Keratinocyte (primary cell): ENCODE results near the gene PAH. TPM values are rescaled to one million over a fixed set of nuclear protein-coding genes. Genes with fewer than 3 reads are reported as not detected.

Source experiments
- DNase-seq: peaks from one replicate; pipeline ENCODE4 v3.0.0-alpha.2; 2011; ENCODE audit warnings: low read depth, missing footprints, low spot score
- FAIRE-seq: peaks from 2 replicates; lab custom pipeline; 2011; peaks lifted over from hg19 to GRCh38; lab: Jason Lieb, UNC
- H2AFZ ChIP-seq: 2 replicates; pipeline ENCODE4 v1.6.0; 2012; ENCODE audit warnings: low read length, control low read depth, inconsistent platforms; ENCODE audit not compliant: control insufficient read depth
- H3K27ac ChIP-seq: 2 replicates; pipeline ENCODE4 v1.5.1; 2011; ENCODE audit warnings: low read length; ENCODE audit not compliant: control insufficient read depth, insufficient read depth
- H3K27me3 ChIP-seq: 3 replicates; pipeline ENCODE4 v1.6.0; 2011; ENCODE audit warnings: low read length; ENCODE audit not compliant: control insufficient read depth, insufficient read depth; ENCODE audit errors: extremely low read depth
- H3K36me3 ChIP-seq, 2 experiments: 2 replicates in 1 of 2; 3 replicates in 1 of 2; pipeline ENCODE4 v1.5.1; 2011; ENCODE audit warnings: low read length in 2 of 2, mild to moderate bottlenecking in 1 of 2; ENCODE audit not compliant: control insufficient read depth in 2 of 2, insufficient read depth in 2 of 2; ENCODE audit errors: extremely low read depth in 1 of 2
- H3K4me1 ChIP-seq: 3 replicates; pipeline ENCODE4 v1.5.1; 2011; ENCODE audit warnings: low read length; ENCODE audit not compliant: control insufficient read depth, insufficient read depth; ENCODE audit errors: extremely low read depth
- H3K4me2 ChIP-seq: 3 replicates; pipeline ENCODE4 v1.6.0; 2011; ENCODE audit warnings: low read depth, low read length; ENCODE audit not compliant: control insufficient read depth, insufficient read depth; ENCODE audit errors: extremely low read depth
- H3K4me3 ChIP-seq, 3 experiments: fragments of 200-600 bp in 1 of 3; sonication (generic) in 1 of 3; 2 replicates in 2 of 3; 3 replicates in 1 of 3; pipeline ENCODE4 v1.5.1; 2011 to 2016; ENCODE audit warnings: low read length in 3 of 3, mild to moderate bottlenecking in 3 of 3, control low read depth in 2 of 3, inconsistent platforms in 1 of 3, low read depth in 1 of 3, mixed read lengths in 1 of 3, mixed run types in 1 of 3, moderate library complexity in 1 of 3; ENCODE audit not compliant: control insufficient read depth in 2 of 3, insufficient read depth in 2 of 3; ENCODE audit errors: extremely low read depth in 1 of 3
- H3K79me2 ChIP-seq: 2 replicates; pipeline ENCODE4 v1.6.0; 2012; ENCODE audit warnings: low read length; ENCODE audit not compliant: control insufficient read depth, insufficient read depth
- H3K9ac ChIP-seq: 3 replicates; pipeline ENCODE4 v1.6.0; 2011; ENCODE audit warnings: low read length; ENCODE audit not compliant: control insufficient read depth, insufficient read depth; ENCODE audit errors: extremely low read depth
- H3K9me1 ChIP-seq: 3 replicates; pipeline ENCODE4 v1.6.0; 2011; ENCODE audit warnings: low read length; ENCODE audit not compliant: control insufficient read depth, insufficient read depth; ENCODE audit errors: extremely low read depth
- H3K9me3 ChIP-seq: 2 replicates; pipeline ENCODE4 v1.5.1; 2012; ENCODE audit warnings: low read depth, low read length; ENCODE audit not compliant: control insufficient read depth
- H4K20me1 ChIP-seq: 3 replicates; pipeline ENCODE4 v1.6.0; 2011; ENCODE audit warnings: low read length; ENCODE audit not compliant: control insufficient read depth, insufficient read depth; ENCODE audit errors: extremely low read depth
- EZH2 ChIP-seq: IDR thresholded peaks from one replicate; pipeline ENCODE4 v1.6.1; 2012; ENCODE audit warnings: inconsistent platforms, mild to moderate bottlenecking, low read length, moderate library complexity
- dilution Hi-C: fragments of 300-500 bp; cut with MboI; formaldehyde crosslinking; loops from one replicate; pipeline ENCODE4 v1.7.0; 2020; ENCODE audit warnings: low sequenced_read_pairs; ENCODE audit not compliant: extremely low pct_ligation_motif_present
- polyA plus RNA-seq, 5 experiments: library from polyadenylated mRNA; depleted of rRNA in 3 of 5; stranded (reverse) in 3 of 5; stranded (forward) in 1 of 5; unstranded in 1 of 5; fragments of >200 nt; gene quantifications; 1 replicate in 1 of 5; 2 replicates in 3 of 5; 3 replicates in 1 of 5; pipeline versions ENCODE4 v1.2.1 to v1.2.3, GENCODE V29; 2011 to 2012; ENCODE audit warnings: missing spikeins in 2 of 5, low read depth in 1 of 5, low replicate concordance in 1 of 5
- TF ChIP-seq, protein P1 (sequence below), 3 experiments: IDR thresholded peaks in 1 of 3; conservative IDR thresholded peaks in 1 of 3; optimal IDR thresholded peaks in 1 of 3; 2 replicates in 2 of 3; 3 replicates in 1 of 3; pipeline versions ENCODE3 to v1.5.1; 2011; ENCODE audit warnings: low read length in 3 of 3, mild to moderate bottlenecking in 3 of 3, moderate library complexity in 2 of 3, control low read depth in 1 of 3, inconsistent platforms in 1 of 3; ENCODE audit not compliant: insufficient read depth in 2 of 3; ENCODE audit errors: extremely low read depth in 1 of 3

Gene PAH
- polyA plus RNA-seq, 1 donor (not counting 4 experiments of a cell fraction or from before 2014, with no cell fraction given): not detected

DNA sequence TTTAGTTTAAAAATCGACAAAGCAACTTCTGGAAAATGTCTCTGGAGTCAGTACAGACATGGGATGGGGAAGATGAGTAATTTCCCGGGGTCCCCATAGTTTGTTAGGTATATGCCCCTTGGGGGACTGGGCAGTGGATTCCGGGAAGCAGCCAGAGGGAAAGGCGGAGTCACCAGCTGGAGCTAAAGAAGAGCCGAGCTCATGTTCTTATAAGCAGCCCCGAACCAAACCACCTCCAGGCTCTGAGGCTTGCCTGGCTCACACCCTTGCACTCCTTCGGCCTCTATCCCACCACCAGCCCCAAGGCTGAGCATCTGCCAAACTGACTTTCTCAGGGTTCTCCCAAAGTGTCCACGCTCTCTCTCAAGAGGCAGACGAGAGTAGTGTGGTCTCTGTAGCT is 117.8 kb downstream of the PAH start:
- TF ChIP-seq, protein P1, sequence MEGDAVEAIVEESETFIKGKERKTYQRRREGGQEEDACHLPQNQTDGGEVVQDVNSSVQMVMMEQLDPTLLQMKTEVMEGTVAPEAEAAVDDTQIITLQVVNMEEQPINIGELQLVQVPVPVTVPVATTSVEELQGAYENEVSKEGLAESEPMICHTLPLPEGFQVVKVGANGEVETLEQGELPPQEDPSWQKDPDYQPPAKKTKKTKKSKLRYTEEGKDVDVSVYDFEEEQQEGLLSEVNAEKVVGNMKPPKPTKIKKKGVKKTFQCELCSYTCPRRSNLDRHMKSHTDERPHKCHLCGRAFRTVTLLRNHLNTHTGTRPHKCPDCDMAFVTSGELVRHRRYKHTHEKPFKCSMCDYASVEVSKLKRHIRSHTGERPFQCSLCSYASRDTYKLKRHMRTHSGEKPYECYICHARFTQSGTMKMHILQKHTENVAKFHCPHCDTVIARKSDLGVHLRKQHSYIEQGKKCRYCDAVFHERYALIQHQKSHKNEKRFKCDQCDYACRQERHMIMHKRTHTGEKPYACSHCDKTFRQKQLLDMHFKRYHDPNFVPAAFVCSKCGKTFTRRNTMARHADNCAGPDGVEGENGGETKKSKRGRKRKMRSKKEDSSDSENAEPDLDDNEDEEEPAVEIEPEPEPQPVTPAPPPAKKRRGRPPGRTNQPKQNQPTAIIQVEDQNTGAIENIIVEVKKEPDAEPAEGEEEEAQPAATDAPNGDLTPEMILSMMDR (optimal IDR thresholded peaks at IDR 0.05 in 1 of 3, IDR thresholded peaks at IDR 0.05 in 1 of 3, conservative IDR thresholded peaks at IDR 0.05 in 1 of 3; ENCODE audit: extremely low read depth in 1 of 3, insufficient read depth in 2 of 3, low read length in 3 of 3): no peak
- TF ChIP-seq EZH2: no peak
- Histone ChIP-seq H3K9me1 (no peaks in the 10 kb centered on the region), H2AFZ (no peak overlapping the region), H3K4me1 (no peaks in the 10 kb centered on the region), H3K9ac (no peak overlapping the region), H3K4me2 (no peak overlapping the region), H3K9me3 (no peaks in the 10 kb centered on the region), H4K20me1 (no peaks in the 10 kb centered on the region), H3K27me3 (no peaks in the 10 kb centered on the region), H3K4me3 (no peak overlapping the region), H3K79me2 (no peaks in the 10 kb centered on the region), H3K36me3 (no peaks in the 10 kb centered on the region), H3K27ac (no peak overlapping the region)
- dilution Hi-C loops: no loop called here
- DNase-seq (no peak), FAIRE-seq (no peak)

DNA sequence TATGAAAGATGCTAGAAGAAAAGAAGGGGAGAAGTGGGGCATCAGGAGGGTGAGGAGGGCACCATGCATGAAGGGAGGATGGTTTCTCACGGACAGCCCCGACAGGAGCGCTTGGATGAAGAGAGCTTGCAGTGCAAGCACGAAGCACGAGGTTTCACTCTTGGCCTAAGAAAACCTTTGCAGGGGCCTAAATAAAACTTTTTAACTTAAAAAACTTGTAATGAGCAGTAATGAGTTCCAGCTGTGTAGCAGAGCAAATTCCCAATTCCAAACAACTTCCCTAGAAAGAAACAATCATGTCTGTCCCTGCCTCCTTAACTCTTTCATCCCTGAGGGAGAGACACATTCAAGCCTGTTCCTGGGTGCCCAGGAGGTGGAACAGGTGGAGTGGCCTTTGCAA is 119.5 kb downstream of the PAH start:
- Histone ChIP-seq H3K79me2 (no peaks in the 10 kb centered on the region), H3K36me3 (no peaks in the 10 kb centered on the region), H3K9me3 (no peaks in the 10 kb centered on the region), H2AFZ (no peak overlapping the region), H3K9ac (no peak overlapping the region), H3K27me3 (no peaks in the 10 kb centered on the region), H3K27ac (no peak overlapping the region), H3K4me2 (no peak overlapping the region), H3K9me1 (no peaks in the 10 kb centered on the region), H3K4me1 (no peaks in the 10 kb centered on the region), H3K4me3 (no peak overlapping the region), H4K20me1 (no peaks in the 10 kb centered on the region)
- dilution Hi-C loops: no loop called here
- no peak for TF ChIP-seq EZH2
- TF ChIP-seq, protein P1 (optimal IDR thresholded peaks at IDR 0.05 in 1 of 3, IDR thresholded peaks at IDR 0.05 in 1 of 3, conservative IDR thresholded peaks at IDR 0.05 in 1 of 3; ENCODE audit: extremely low read depth in 1 of 3, insufficient read depth in 2 of 3, low read length in 3 of 3): no peak
- DNase-seq: no peak
- no peak for FAIRE-seq
